ENCODE results near the gene CERS6. TPM values are rescaled to one million over a fixed set of nuclear protein-coding genes. Genes with fewer than 3 reads are reported as not detected.

Gene CERS6
- total RNA-seq, 1 donor from 2014 or later, result 30.8 TPM

DNA sequence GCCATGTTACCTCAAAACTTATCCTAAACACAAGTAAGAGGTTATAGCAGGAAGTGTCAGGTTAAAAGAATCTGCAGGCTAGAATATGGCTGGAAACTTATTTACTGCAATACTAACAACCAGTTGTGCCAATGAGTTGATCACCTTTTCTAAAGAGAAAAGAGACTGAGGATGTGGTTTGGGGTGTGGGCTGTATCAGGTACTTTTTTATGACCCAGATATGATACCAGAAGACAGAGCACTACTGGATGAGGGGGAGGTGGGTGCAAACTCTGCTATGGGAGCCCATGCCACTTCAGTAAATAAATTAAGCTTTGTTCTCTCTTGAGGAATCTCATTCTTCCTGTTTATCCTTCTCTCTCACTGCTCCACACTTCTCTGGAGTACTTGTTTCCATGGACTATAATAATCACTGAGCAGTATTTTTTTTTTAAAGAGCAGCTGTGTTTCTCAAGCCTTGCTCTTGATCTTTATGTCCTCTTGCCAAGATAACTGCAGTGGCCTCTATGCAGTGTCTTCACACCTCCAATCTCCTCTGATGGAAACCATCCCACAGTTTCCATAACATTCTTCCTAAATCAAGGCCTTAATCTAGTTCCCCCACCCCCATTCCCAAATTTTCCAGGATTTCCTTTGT lies 295.1 kb downstream of the CERS6 start:
- Mint-ChIP-seq H3K27ac (ENCODE audit: unreplicated experiment) (no peak overlapping the region), H3K9me3 (ENCODE audit: low read depth) (no peaks in the 10 kb centered on the region), H3K27me3 (ENCODE audit: low read depth) (no peaks in the 10 kb centered on the region), H3K36me3 (ENCODE audit: low read depth) (peaks cover 2% of the 10 kb centered on the region), H3K4me1 (ENCODE audit: low read depth) (peaks cover 9% of the 10 kb centered on the region), H3K4me3 (ENCODE audit: unreplicated experiment) (no peak overlapping the region)
- DNase-seq (ENCODE audit: low spot score), result no peak
- TF ChIP-seq, protein P1, sequence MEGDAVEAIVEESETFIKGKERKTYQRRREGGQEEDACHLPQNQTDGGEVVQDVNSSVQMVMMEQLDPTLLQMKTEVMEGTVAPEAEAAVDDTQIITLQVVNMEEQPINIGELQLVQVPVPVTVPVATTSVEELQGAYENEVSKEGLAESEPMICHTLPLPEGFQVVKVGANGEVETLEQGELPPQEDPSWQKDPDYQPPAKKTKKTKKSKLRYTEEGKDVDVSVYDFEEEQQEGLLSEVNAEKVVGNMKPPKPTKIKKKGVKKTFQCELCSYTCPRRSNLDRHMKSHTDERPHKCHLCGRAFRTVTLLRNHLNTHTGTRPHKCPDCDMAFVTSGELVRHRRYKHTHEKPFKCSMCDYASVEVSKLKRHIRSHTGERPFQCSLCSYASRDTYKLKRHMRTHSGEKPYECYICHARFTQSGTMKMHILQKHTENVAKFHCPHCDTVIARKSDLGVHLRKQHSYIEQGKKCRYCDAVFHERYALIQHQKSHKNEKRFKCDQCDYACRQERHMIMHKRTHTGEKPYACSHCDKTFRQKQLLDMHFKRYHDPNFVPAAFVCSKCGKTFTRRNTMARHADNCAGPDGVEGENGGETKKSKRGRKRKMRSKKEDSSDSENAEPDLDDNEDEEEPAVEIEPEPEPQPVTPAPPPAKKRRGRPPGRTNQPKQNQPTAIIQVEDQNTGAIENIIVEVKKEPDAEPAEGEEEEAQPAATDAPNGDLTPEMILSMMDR (IDR thresholded peaks at IDR 0.05), result no peak

DNA sequence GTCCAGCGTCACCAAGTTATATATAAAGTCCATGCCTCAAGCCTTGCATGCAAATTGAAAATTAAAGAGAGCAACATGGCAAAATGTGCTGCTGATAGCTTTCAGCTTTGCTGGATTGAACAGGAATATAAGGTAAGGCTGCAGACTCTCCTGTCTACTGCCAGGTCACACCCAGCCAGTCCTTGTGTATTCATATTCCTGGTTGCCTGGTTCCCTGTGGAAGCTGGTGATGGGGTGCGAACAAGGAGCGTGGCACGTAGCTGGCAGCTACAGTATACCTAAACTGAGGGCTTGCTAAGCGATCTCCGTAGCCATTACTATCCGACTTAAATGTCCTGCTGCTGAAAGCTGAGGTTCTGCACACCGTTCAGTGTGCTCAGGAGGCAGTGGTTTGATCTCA lies 296.3 kb downstream of the CERS6 start:
- Mint-ChIP-seq H3K36me3 (ENCODE audit: low read depth) (peaks cover 2% of the 10 kb centered on the region), H3K4me1 (ENCODE audit: low read depth) (peaks cover 9% of the 10 kb centered on the region), H3K27ac (ENCODE audit: unreplicated experiment) (no peak overlapping the region), H3K27me3 (ENCODE audit: low read depth) (no peaks in the 10 kb centered on the region), H3K4me3 (ENCODE audit: unreplicated experiment) (no peak overlapping the region), H3K9me3 (ENCODE audit: low read depth) (no peaks in the 10 kb centered on the region)
- no peak for DNase-seq (ENCODE audit: low spot score)
- TF ChIP-seq, protein P1 (IDR thresholded peaks at IDR 0.05), result no peak

DNA sequence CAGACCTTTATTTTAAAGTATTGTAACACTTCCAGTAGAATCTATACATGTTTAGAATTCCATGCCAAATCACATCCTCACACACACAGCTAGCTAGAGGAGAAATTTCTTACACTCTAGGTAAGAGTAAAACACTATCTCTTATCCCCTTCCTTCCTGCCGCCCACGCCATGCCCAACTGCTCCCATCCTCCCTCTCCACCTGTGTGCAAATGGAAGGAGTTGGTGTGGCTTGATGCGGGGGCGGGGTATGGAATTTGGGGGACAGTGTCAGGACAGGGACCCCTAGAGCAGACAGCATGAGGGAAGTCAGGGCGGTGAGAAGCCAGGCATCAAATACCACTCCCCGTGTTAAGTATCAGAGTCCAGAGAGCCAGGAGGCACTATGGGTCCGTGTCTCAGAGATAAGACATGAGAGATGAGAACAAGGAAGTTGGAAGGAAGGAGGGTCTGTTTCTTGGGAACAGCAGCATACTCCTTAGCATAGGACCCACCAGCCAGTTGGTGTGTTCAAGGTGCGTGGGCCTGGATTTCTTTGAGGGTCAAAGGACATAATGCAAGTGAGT lies 297.8 kb downstream of the CERS6 start:
- Mint-ChIP-seq H3K36me3 (ENCODE audit: low read depth) (peaks cover 2% of the 10 kb centered on the region), H3K27me3 (ENCODE audit: low read depth) (no peaks in the 10 kb centered on the region), H3K4me1 (ENCODE audit: low read depth) (peaks cover 8% of the 10 kb centered on the region), H3K9me3 (ENCODE audit: low read depth) (no peaks in the 10 kb centered on the region), H3K27ac (ENCODE audit: unreplicated experiment) (no peak overlapping the region), H3K4me3 (ENCODE audit: unreplicated experiment) (no peak overlapping the region)
- no peak for DNase-seq (ENCODE audit: low spot score)
- TF ChIP-seq, protein P1 (IDR thresholded peaks at IDR 0.05), result no peak

DNA sequence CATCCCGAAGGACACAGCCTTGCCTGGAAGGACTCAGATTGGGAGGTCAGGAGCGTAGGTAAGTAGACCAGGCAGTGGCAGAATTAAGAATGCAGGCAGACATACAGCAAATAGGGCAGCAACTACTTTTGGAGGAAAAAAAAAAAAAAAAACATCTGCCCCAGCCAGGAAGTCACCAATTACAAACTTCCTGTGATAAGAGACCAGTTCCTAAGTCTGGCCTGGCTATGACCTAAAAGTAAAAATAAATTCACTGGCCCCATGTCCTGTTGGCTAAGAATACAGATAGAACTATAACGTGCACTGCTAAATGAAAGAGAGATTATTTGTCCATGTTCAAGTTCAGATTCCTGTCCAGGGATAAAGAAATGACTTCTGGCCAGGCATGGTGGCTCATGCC lies 301.2 kb downstream of the CERS6 start:
- H3K9me3 Mint-ChIP-seq (ENCODE audit: low read depth), result no peaks in the 10 kb centered on the region
- DNase-seq (ENCODE audit: low spot score), result no peak
- peaks cover 2% of the 10 kb centered on the region for H3K36me3 Mint-ChIP-seq (ENCODE audit: low read depth)
- H3K4me1 Mint-ChIP-seq (ENCODE audit: low read depth), result no peaks in the 10 kb centered on the region
- H3K27me3 Mint-ChIP-seq (ENCODE audit: low read depth), result no peaks in the 10 kb centered on the region
- TF ChIP-seq, protein P1 (IDR thresholded peaks at IDR 0.05), result no peak
- no peak overlapping the region for H3K4me3 Mint-ChIP-seq (ENCODE audit: unreplicated experiment)
- no peak overlapping the region for H3K27ac Mint-ChIP-seq (ENCODE audit: unreplicated experiment)

DNA sequence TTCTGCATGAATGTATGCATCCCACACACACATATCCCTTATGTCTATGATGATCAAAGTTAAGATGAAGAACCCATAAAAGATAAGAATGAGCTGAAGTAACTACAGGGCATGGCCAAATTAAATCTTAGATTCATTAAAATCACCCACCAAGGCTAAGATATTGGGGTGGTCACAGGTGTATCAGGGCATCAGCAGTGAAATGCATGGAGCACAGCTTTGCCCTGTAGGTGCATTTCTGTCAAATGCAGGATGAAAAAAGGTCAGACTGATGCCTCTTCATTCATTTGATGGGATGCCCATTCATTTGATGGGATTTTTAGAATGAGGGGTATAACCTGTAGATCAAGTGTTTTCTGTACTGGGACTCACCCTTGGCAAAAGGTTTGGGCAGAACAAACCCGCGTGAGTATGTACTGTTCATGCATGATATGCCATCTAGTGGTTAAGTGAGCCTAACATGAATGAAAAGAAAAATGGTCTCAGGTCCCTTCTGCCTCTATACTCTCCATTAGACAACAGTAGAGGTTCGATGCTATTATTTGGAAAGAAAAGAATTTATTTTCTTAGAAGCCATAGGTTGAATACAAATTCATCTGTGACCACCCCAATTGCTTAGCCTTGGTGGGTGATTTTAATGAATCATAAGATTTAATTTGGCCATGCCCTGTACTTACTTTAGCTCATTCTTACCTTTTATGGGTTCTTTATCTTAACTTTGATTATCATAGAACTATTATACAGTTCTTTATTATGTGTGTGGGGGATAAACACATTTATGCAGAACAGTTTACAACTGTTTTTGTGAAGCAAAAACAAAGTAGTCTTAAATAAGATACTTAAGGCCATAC lies 303.1 kb downstream of the CERS6 start:
- no peaks in the 10 kb centered on the region for H3K9me3 Mint-ChIP-seq (ENCODE audit: low read depth)
- H3K4me3 Mint-ChIP-seq (ENCODE audit: unreplicated experiment), result no peak overlapping the region
- H3K27me3 Mint-ChIP-seq (ENCODE audit: low read depth), result no peaks in the 10 kb centered on the region
- DNase-seq (ENCODE audit: low spot score), result no peak
- no peak overlapping the region for H3K27ac Mint-ChIP-seq (ENCODE audit: unreplicated experiment)
- peaks cover 5% of the 10 kb centered on the region for H3K36me3 Mint-ChIP-seq (ENCODE audit: low read depth)
- TF ChIP-seq, protein P1 (IDR thresholded peaks at IDR 0.05), result peak; percentile 89
- no peaks in the 10 kb centered on the region for H3K4me1 Mint-ChIP-seq (ENCODE audit: low read depth)
